Measurements from ENCODE around the gene B4GAT1. TPM values are rescaled to one million over a fixed set of nuclear protein-coding genes. Genes with fewer than 3 reads are reported as not detected.
"Not testable (repeated sequence)": the region's sequence is repeated elsewhere in the genome, so short reads cannot be mapped to it uniquely, and the experiment has no call there.

Gene B4GAT1
- total RNA-seq, 4 donors from 2014 or later: 53.4 to 105 (median 97.6) TPM

DNA sequence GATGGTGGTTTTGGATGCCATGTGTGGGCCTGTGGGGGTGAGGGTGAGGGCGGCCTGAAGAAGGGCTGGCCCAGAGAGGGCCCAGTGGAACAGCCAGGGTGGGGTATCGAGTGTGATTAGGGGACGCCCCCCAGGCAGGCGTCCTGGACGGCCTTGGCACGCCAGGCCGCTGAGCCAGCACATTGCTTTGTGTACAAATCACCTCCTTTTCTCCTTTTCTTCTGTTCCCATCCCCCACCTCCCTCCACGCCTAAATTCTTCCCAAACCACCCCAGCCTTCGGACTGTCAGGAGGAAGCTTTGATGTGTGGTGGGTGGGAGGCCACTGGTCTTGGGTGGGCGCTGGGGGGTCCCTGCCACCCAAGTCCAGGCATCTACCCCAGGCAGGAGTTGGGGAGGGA lies 22.8 kb downstream of the B4GAT1 start:
- no peaks in the 10 kb centered on the region for H3K9me3 ChIP-seq
- TF ChIP-seq POLR2A (IDR thresholded peaks at IDR 0.05): no peak
- TF ChIP-seq EP300 (IDR thresholded peaks at IDR 0.05): no peak
- TF ChIP-seq, protein P1, sequence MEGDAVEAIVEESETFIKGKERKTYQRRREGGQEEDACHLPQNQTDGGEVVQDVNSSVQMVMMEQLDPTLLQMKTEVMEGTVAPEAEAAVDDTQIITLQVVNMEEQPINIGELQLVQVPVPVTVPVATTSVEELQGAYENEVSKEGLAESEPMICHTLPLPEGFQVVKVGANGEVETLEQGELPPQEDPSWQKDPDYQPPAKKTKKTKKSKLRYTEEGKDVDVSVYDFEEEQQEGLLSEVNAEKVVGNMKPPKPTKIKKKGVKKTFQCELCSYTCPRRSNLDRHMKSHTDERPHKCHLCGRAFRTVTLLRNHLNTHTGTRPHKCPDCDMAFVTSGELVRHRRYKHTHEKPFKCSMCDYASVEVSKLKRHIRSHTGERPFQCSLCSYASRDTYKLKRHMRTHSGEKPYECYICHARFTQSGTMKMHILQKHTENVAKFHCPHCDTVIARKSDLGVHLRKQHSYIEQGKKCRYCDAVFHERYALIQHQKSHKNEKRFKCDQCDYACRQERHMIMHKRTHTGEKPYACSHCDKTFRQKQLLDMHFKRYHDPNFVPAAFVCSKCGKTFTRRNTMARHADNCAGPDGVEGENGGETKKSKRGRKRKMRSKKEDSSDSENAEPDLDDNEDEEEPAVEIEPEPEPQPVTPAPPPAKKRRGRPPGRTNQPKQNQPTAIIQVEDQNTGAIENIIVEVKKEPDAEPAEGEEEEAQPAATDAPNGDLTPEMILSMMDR (IDR thresholded peaks at IDR 0.05): no peak
- no peaks in the 10 kb centered on the region for H3K27me3 ChIP-seq
- peak overlapping the region in 2 of 4 donors; percentile 3 to 52 for H3K27ac ChIP-seq
- peaks cover 0 to 76% (median 34%) of the 10 kb centered on the region in 4 donors for H3K4me1 ChIP-seq
- DNase-seq (ENCODE audit: low spot score in 2 of 2): no peak
- no peaks in the 10 kb centered on the region for H3K36me3 ChIP-seq
- no peak overlapping the region for H3K4me3 ChIP-seq
- WGBS, 2 donors: 48 to 58% methylated on average over 10 of the region's 10 CpGs

DNA sequence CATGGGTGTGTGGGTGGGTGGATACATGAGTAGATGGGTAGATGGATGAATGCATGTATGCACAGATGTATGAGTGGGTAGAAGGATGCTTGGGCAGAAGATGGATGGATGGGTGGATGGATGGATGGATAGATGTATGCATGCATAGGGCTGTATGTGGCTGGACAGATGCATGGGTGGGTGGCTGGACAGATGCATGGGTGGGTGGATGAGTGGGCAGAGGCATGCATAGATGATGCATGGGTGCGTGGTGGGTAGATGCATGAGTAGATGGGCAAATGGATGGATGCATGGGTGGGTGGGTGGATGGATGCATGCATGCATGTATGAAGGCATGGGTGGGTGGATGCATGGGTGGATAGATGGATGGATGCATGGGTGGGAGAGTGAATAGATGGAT lies 23.7 kb downstream of the B4GAT1 start:
- Histone ChIP-seq H3K36me3 (no peaks in the 10 kb centered on the region), H3K27ac (no peak overlapping the region), H3K27me3 (no peaks in the 10 kb centered on the region), H3K4me3 (no peak overlapping the region), H3K9me3 (no peaks in the 10 kb centered on the region), H3K4me1 (peaks cover 0 to 73% (median 35%) of the 10 kb centered on the region in 4 donors)
- TF ChIP-seq, protein P1 (IDR thresholded peaks at IDR 0.05): no peak
- no peak for TF ChIP-seq POLR2A (IDR thresholded peaks at IDR 0.05)
- no peak for TF ChIP-seq EP300 (IDR thresholded peaks at IDR 0.05)
- 92 to 96% methylated on average over 1 of the region's 1 CpG for WGBS, 2 donors
- no peak for DNase-seq (ENCODE audit: low spot score in 2 of 2)

DNA sequence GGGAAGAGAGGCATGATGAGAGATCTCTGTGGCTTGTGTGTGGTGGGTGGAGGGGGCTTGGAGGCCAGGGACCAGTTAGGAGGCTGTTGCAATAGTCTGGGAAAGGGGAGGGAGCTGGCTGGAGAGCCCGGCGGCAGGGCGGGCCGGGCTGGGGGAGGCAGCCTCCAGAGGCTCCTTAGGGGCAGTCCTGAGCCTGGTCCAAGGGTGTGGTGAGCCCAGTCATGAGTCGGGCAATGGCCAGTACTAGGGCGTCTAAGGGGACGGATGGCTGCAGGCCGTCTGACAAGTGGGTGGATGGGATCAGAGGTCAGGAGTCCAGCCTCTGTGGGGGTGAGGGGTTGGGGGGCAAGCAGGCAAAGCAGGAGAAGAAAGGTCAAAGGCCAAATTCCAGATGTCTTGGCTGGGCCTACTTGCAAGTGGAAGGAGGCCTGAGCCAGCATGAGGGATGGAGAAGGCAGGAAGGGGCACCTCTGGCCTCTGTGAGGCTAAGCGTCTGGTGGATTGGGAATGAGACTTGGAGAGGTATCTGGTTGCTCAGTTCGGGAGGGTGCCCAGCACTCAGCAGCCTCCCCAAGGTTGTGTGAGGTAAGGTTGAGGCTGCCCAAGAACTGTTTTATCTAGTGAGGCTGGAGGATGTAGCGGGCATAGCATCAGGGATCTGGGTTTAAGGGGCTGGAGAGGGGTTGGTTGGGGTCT lies 24.5 kb downstream of the B4GAT1 start:
- H3K36me3 ChIP-seq: no peaks in the 10 kb centered on the region
- H3K4me3 ChIP-seq: no peak overlapping the region
- H3K9me3 ChIP-seq: no peaks in the 10 kb centered on the region
- WGBS, 2 donors: 31 to 43% methylated on average over 10 to 11 of the region's 11 CpGs
- peak; percentile 45 to 59 for DNase-seq (ENCODE audit: low spot score in 2 of 2)
- peak overlapping the region in 2 of 4 donors; percentile 51 to 63 for H3K27ac ChIP-seq
- H3K27me3 ChIP-seq: no peaks in the 10 kb centered on the region
- TF ChIP-seq POLR2A (IDR thresholded peaks at IDR 0.05) (no peak), EP300 (IDR thresholded peaks at IDR 0.05) (peak in 1 of 2 donors; percentile 18)
- peaks cover 0 to 73% (median 35%) of the 10 kb centered on the region in 4 donors for H3K4me1 ChIP-seq

DNA sequence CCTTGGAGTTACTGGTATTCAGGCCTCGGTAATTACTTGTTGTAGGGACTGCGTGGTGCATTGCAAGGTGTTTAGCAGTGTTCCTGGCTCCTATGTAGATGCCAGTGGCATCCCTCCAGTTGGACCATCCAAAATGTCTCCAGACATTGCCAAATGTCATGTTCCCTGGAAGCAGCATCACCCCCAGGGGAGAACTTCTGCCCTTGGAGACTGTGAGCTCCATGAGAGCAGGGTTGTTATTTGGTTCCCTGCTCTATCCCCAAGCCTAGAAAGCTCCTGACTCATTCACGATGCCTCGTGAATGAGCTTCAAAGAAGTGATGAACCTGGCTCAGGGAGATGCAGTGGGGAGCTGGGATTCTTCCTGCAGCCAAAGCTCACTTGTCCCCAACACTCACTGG lies 25.8 kb downstream of the B4GAT1 start:
- Histone ChIP-seq H3K9me3 (no peaks in the 10 kb centered on the region), H3K36me3 (no peaks in the 10 kb centered on the region), H3K27me3 (no peaks in the 10 kb centered on the region), H3K4me3 (no peak overlapping the region), H3K27ac (peak overlapping the region in 2 of 4 donors; percentile 51 to 63), H3K4me1 (peaks cover 0 to 73% (median 36%) of the 10 kb centered on the region in 4 donors)
- no peak for TF ChIP-seq POLR2A (IDR thresholded peaks at IDR 0.05)
- TF ChIP-seq, protein P1 (IDR thresholded peaks at IDR 0.05): no peak
- TF ChIP-seq EP300 (IDR thresholded peaks at IDR 0.05): peak in 1 of 2 donors; percentile 28
- no peak for DNase-seq (ENCODE audit: low spot score in 2 of 2)
- 71 to 75% methylated on average over 4 of the region's 4 CpGs for WGBS, 2 donors

DNA sequence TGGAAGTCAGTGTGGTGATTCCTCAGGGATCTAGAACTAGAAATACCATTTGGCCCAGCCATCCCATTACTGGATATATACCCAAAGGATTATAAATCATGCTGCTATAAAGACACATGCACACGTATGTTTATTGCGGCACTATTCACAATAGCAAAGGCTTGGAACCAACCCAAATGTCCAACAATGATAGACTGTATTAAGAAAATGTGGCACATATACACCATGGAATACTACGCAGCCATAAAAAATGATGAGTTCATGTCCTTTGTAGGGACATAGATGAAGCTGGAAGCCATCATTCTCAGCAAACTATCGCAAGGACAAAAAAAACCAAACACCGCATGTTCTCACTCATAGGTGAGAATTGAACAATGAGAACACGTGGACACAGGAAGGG lies 26.7 kb downstream of the B4GAT1 start:
- not testable (repeated sequence) for H3K27ac ChIP-seq; DNase-seq (ENCODE audit: low spot score in 2 of 2); H3K27me3 ChIP-seq; H3K36me3 ChIP-seq; H3K4me3 ChIP-seq; H3K9me3 ChIP-seq
- WGBS, 2 donors: 90 to 94% methylated on average over 6 of the region's 6 CpGs
- H3K4me1 ChIP-seq: peaks cover 0 to 73% (median 32%) of the 10 kb centered on the region in 4 donors

DNA sequence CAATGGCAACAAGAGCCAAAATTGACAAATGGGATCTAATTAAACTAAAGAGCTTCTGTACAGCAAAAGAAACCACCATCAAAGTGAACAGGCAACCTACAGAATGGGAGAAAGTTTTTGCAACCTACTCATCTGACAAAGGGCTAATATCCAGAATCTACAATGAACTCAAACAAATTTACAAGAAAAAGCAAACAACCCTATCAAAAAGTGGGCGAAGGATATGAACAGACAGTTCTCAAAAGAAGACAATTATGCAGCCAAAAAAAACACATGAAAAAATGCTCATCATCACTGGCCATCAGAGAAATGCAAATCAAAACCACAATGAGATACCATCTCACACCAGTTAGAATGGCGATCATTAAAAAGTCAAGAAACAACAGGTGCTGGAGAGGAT lies 27.1 kb downstream of the B4GAT1 start:
- not testable (repeated sequence) for H3K36me3 ChIP-seq; DNase-seq (ENCODE audit: low spot score in 2 of 2); H3K9me3 ChIP-seq; H3K27me3 ChIP-seq; H3K4me3 ChIP-seq; H3K27ac ChIP-seq
- 96 to 97% methylated on average over 2 of the region's 2 CpGs for WGBS, 2 donors
- H3K4me1 ChIP-seq: peaks cover 0 to 74% (median 30%) of the 10 kb centered on the region in 4 donors

Data from tibial nerve (tissue), 4 donors.